ENCODE results near the gene MRAS.

GRCh38 chr3:138354376-138354775 lies 6.0 kb downstream of the MRAS start:
- TF ChIP-seq EZH2 (conservative IDR thresholded peaks at IDR 0.05; ENCODE audit: low read depth, low read length) (no peak), SOX13 (IDR thresholded peaks at IDR 0.05) (no peak), SOX13 (CRISPR knock-in tag; conservative IDR thresholded peaks at IDR 0.05 in 1 of 2, IDR thresholded peaks at IDR 0.05 in 1 of 2) (no peak), FOXO4 (CRISPR knock-in tag; conservative IDR thresholded peaks at IDR 0.05) (no peak), HNRNPH1 (optimal IDR thresholded peaks at IDR 0.05; ENCODE audit: low read depth, low read length) (no peak), E2F5 (CRISPR knock-in tag; conservative IDR thresholded peaks at IDR 0.05) (no peak), ZNF235 (CRISPR knock-in tag; IDR thresholded peaks at IDR 0.05; ENCODE audit: borderline replicate concordance) (no peak), PRPF4 (IDR thresholded peaks at IDR 0.05; ENCODE audit: low read depth, low read length, poor library complexity, severe bottlenecking) (no peak), AHR (CRISPR knock-in tag; IDR thresholded peaks at IDR 0.05) (no peak), FOXK1 (CRISPR knock-in tag; IDR thresholded peaks at IDR 0.05; ENCODE audit: borderline replicate concordance, low read depth) (no peak), TARDBP (CRISPR knock-in tag; IDR thresholded peaks at IDR 0.05) (no peak), CTCF (CRISPR knock-in tag; IDR thresholded peaks at IDR 0.05) (no peak), FOXJ3 (CRISPR knock-in tag; IDR thresholded peaks at IDR 0.05; ENCODE audit: borderline replicate concordance) (no peak)
